ENCODE data around the gene RTN4IP1. TPM values are rescaled to one million over a fixed set of nuclear protein-coding genes. Genes with fewer than 3 reads are reported as not detected.

The RTN4IP1 gene
- total RNA-seq, 2 donors from 2014 or later = 5.8 to 11.9 TPM

DNA sequence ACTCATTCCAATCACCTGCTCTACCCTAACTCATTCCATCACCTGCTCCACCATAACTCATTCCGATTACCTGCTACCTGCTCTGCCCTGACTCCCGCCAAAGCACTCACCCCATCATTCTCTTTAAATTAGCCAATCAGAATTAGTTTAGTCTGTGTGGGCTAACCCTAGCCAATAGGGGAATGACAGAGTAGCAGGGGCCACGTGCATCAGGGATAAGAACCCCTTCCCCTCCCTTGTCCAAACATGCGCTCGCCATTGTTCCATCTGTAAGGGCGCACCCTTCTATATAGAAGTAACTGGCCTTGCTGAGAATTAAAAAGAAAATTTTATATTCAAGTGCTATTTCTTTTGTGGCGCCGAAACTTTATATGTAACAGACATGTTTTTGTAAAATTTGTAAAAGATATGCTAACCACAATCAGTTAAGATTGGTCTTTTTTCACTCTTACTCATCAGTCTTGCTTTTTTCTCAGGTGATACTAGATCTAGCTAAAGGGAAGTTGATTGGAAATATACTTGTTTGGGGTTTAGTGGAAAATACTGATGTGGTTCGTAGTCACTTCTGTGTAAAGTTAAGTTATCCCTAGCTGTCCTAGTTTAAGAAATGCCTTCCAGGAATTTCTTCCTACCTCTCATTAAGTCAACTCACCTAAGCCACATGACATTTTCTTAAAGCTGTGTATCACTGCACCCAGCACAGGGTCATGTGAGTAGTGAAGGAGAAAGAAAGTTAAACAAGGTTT, 16.5 kb downstream of the RTN4IP1 start:
- no peaks in the 10 kb centered on the region for H3K9me3 ChIP-seq

DNA sequence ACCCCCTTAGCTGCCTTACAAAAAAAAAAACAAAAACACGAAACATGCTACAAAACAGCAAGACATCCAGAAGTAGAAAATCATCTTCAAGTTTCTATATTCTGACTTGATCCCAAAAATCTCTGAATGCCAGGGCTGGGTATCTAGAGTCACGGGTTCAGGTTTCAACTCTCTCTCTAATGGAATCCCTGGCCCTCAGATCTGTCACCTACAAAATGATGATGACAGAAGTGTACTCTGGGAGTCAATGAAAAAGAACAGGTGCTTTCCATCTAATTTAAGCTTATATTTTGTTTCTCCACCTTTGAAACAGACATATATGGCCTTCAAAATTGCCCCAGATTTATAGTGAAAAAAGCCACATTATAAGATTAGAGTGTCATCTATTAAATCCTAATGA, 18.3 kb downstream of the RTN4IP1 start:
- H3K9me3 ChIP-seq = no peaks in the 10 kb centered on the region
- H3K4me1 ChIP-seq = no peaks in the 10 kb centered on the region
- no peaks in the 10 kb centered on the region for H3K27me3 ChIP-seq
- H3K4me3 ChIP-seq = no peak overlapping the region
- H3K36me3 ChIP-seq = no peaks in the 10 kb centered on the region
- no peak overlapping the region for H3K27ac ChIP-seq
- DNase-seq (ENCODE audit: low spot score) = no peak
- TF ChIP-seq, protein P1, sequence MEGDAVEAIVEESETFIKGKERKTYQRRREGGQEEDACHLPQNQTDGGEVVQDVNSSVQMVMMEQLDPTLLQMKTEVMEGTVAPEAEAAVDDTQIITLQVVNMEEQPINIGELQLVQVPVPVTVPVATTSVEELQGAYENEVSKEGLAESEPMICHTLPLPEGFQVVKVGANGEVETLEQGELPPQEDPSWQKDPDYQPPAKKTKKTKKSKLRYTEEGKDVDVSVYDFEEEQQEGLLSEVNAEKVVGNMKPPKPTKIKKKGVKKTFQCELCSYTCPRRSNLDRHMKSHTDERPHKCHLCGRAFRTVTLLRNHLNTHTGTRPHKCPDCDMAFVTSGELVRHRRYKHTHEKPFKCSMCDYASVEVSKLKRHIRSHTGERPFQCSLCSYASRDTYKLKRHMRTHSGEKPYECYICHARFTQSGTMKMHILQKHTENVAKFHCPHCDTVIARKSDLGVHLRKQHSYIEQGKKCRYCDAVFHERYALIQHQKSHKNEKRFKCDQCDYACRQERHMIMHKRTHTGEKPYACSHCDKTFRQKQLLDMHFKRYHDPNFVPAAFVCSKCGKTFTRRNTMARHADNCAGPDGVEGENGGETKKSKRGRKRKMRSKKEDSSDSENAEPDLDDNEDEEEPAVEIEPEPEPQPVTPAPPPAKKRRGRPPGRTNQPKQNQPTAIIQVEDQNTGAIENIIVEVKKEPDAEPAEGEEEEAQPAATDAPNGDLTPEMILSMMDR (IDR thresholded peaks at IDR 0.05) = no peak

More for the DNA sequence above, 16.5 kb downstream of the RTN4IP1 start:
- Histone ChIP-seq H3K27ac (no peak overlapping the region), H3K4me1 (no peaks in the 10 kb centered on the region), H3K36me3 (no peaks in the 10 kb centered on the region), H3K27me3 (no peaks in the 10 kb centered on the region), H3K4me3 (no peak overlapping the region)
- TF ChIP-seq, protein P1 (IDR thresholded peaks at IDR 0.05) = no peak
- DNase-seq (ENCODE audit: low spot score) = no peak

DNA sequence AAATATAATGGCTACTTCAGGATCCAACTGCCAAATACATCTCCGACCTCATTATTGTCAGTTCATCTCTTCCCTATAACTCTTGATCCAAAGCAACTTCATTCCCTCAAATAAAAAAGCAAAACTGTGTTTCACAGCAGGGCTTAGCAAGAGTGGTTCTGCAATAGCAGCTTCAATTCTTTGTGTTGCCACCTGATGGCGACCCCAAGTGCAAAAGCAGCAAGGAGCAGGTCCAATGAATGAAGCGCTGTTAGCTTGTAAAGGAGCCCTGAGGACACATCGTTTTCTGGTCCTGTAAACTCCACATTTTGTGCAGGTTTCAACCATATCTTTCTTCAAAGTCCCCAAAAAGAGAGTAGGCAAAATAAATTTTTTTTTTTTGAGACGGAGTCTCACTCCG, 19.6 kb downstream of the RTN4IP1 start:
- TF ChIP-seq, protein P1 (IDR thresholded peaks at IDR 0.05) = no peak
- H3K27ac ChIP-seq = no peak overlapping the region
- H3K9me3 ChIP-seq = no peaks in the 10 kb centered on the region
- no peaks in the 10 kb centered on the region for H3K27me3 ChIP-seq
- no peaks in the 10 kb centered on the region for H3K4me1 ChIP-seq
- no peak overlapping the region for H3K4me3 ChIP-seq
- DNase-seq (ENCODE audit: low spot score) = no peak
- no peaks in the 10 kb centered on the region for H3K36me3 ChIP-seq

DNA sequence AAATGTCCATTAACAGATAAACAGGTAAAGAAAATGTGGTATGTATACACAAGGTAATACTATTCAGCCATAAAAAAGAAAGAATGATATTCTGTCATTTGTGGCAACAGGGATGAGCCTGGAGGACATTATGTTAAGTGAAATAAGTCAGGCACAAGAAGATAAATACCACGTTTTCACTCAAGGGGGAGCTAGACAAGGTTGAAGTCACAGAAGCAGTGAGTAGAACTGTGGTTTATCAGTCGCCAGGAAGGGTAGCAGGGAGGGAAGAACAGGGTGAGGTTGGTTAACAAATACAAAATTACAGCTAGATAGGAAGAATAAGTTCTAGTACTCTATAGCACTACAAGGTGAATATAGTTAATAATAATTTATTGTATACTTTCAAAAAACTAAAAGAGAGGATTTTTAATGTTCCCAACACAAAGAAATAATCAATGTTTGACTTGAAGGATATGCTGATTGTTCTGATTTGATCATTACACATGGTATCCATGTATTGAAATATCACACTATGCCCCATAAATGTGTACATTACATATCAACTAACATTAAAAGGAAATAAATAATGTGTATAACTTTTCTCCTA, 21.1 kb downstream of the RTN4IP1 start:
- Histone ChIP-seq H3K27ac (no peak overlapping the region), H3K4me1 (no peaks in the 10 kb centered on the region), H3K9me3 (no peaks in the 10 kb centered on the region), H3K4me3 (no peak overlapping the region), H3K27me3 (no peaks in the 10 kb centered on the region), H3K36me3 (no peaks in the 10 kb centered on the region)
- no peak for DNase-seq (ENCODE audit: low spot score)
- TF ChIP-seq, protein P1 (IDR thresholded peaks at IDR 0.05) = peak in 1 of 2 donors; percentile 53

DNA sequence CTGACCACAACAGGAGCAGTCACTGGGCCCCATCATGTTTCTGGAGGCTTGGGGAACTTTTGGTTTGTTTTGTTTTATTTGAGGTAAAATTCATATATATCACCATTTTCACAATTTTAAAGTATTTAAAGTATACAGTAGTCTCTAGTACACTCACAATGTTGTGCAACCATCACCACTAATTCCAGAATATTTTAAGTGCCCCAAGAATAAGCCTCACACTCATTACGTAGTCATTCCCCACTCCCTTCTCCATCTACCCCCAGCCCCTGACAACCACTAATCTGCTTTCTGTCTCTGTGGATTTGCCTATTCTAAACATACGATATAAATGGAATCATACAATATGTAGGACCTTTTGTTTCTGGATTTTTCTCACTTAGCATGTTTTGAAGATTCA, 29.0 kb downstream of the RTN4IP1 start:
- Histone ChIP-seq H3K27ac (no peak overlapping the region), H3K4me3 (no peak overlapping the region), H3K27me3 (no peaks in the 10 kb centered on the region), H3K36me3 (no peaks in the 10 kb centered on the region), H3K9me3 (no peaks in the 10 kb centered on the region), H3K4me1 (no peaks in the 10 kb centered on the region)
- TF ChIP-seq, protein P1 (IDR thresholded peaks at IDR 0.05) = no peak
- DNase-seq (ENCODE audit: low spot score) = no peak
